Measurements from ENCODE around the gene CARD14. TPM values are rescaled to one million over a fixed set of nuclear protein-coding genes. Genes with fewer than 3 reads are reported as not detected.

Gene CARD14
- polyA plus RNA-seq, 6 donors from 2014 or later: not detected

- peaks cover 11 to 24% of the 10 kb centered on the region in 2 donors for H3K36me3 Mint-ChIP-seq
- DNase-seq: peak; percentile 50
- no peaks in the 10 kb centered on the region for H3K9me3 Mint-ChIP-seq
- H3K27me3 Mint-ChIP-seq: peaks cover 0 to 9% (median 7%) of the 10 kb centered on the region in 3 donors
- peaks cover 21 to 28% (median 26%) of the 10 kb centered on the region in 3 donors for H3K4me1 Mint-ChIP-seq
- peak within 1 kb of the TSS; percentile 90 to 98 (median 94) for H3K4me3 Mint-ChIP-seq
- H3K27ac Mint-ChIP-seq: peak within 1 kb of the TSS; percentile 93 to 100 (median 98)
- peak; percentile 45 to 51 for ATAC-seq (ENCODE audit: low read depth in 2 of 2)
Observed at GRCh38 chr17:80220054-80220735, 50.4 kb downstream of the CARD14 start, which contains the start of the genes SGSH and SLC26A11. Gene SGSH (minus strand): TSS chr17:80220333. CDS start chr17:80220313, 20 bp downstream. Gene SLC26A11 (plus strand): TSS chr17:80220427. CDS start chr17:80221561, 1,134 bp downstream.

GRCh38 chr17:80220736-80221215 lies 50.9 kb downstream of the CARD14 start:
- peak in 1 of 2 donors; percentile 1 for ATAC-seq (ENCODE audit: low read depth in 2 of 2)
- H3K27me3 Mint-ChIP-seq: peaks cover 0 to 9% (median 7%) of the 10 kb centered on the region in 3 donors
- DNase-seq: no peak
- no peaks in the 10 kb centered on the region for H3K9me3 Mint-ChIP-seq
- peak overlapping the region in 4 of 6 donors; percentile 74 to 92 (median 82) for H3K27ac Mint-ChIP-seq
- H3K36me3 Mint-ChIP-seq: peaks cover 11 to 24% of the 10 kb centered on the region in 2 donors
- H3K4me3 Mint-ChIP-seq: peak overlapping the region; percentile 79 to 98 (median 88)
- H3K4me1 Mint-ChIP-seq: peaks cover 21 to 28% (median 26%) of the 10 kb centered on the region in 3 donors

- ATAC-seq (ENCODE audit: low read depth in 2 of 2) (no peak), DNase-seq (no peak)
- Mint-ChIP-seq H3K36me3 (peaks cover 7 to 17% of the 10 kb centered on the region in 2 donors), H3K9me3 (no peaks in the 10 kb centered on the region), H3K4me3 (peak overlapping the region; percentile 79 to 98 (median 88)), H3K27me3 (peaks cover 0 to 9% (median 7%) of the 10 kb centered on the region in 3 donors), H3K4me1 (peaks cover 21 to 28% (median 22%) of the 10 kb centered on the region in 3 donors), H3K27ac (peak overlapping the region in 3 of 6 donors; percentile 74 to 92 (median 89))
Observed at GRCh38 chr17:80221351-80222105, 51.7 kb downstream of the CARD14 start.

GRCh38 chr17:80222376-80223141 lies 52.7 kb downstream of the CARD14 start:
- H3K27me3 Mint-ChIP-seq: peaks cover 0 to 9% (median 7%) of the 10 kb centered on the region in 3 donors
- peaks cover 19 to 24% (median 21%) of the 10 kb centered on the region in 3 donors for H3K4me1 Mint-ChIP-seq
- H3K4me3 Mint-ChIP-seq: peak overlapping the region in 6 of 8 donors; percentile 28 to 90 (median 60)
- peak overlapping the region in 5 of 6 donors; percentile 36 to 91 (median 70) for H3K27ac Mint-ChIP-seq
- H3K9me3 Mint-ChIP-seq: no peaks in the 10 kb centered on the region
- ATAC-seq (ENCODE audit: low read depth in 2 of 2): no peak
- H3K36me3 Mint-ChIP-seq: peaks cover 3 to 10% of the 10 kb centered on the region in 2 donors
- DNase-seq: no peak

GRCh38 chr17:80223142-80223815 lies 53.4 kb downstream of the CARD14 start:
- Mint-ChIP-seq H3K4me1 (peaks cover 17 to 21% (median 18%) of the 10 kb centered on the region in 3 donors), H3K4me3 (peak overlapping the region in 4 of 8 donors; percentile 48 to 90 (median 76)), H3K9me3 (no peaks in the 10 kb centered on the region), H3K27me3 (peaks cover 0 to 9% (median 7%) of the 10 kb centered on the region in 3 donors), H3K36me3 (peaks cover 0 to 8% of the 10 kb centered on the region in 2 donors), H3K27ac (peak overlapping the region in 4 of 6 donors; percentile 49 to 82 (median 64))
- ATAC-seq (ENCODE audit: low read depth in 2 of 2) (no peak), DNase-seq (no peak)

- H3K27ac Mint-ChIP-seq: peak overlapping the region in 2 of 6 donors; percentile 26 to 79
- peak overlapping the region in 1 of 8 donors; percentile 90 for H3K4me3 Mint-ChIP-seq
- H3K36me3 Mint-ChIP-seq: peaks cover 0 to 8% of the 10 kb centered on the region in 2 donors
- DNase-seq (no peak), ATAC-seq (ENCODE audit: low read depth in 2 of 2) (no peak)
- H3K4me1 Mint-ChIP-seq: peaks cover 12 to 21% (median 13%) of the 10 kb centered on the region in 3 donors
- peaks cover 0 to 3% (median 0%) of the 10 kb centered on the region in 7 donors for H3K9me3 Mint-ChIP-seq
- H3K27me3 Mint-ChIP-seq: peaks cover 0 to 9% (median 7%) of the 10 kb centered on the region in 3 donors
Observed at GRCh38 chr17:80223838-80224497, 54.1 kb downstream of the CARD14 start.

GRCh38 chr17:80224683-80225082 lies 54.9 kb downstream of the CARD14 start:
- DNase-seq: no peak
- Mint-ChIP-seq H3K27ac (no peak overlapping the region), H3K27me3 (peaks cover 0 to 9% (median 7%) of the 10 kb centered on the region in 3 donors), H3K4me3 (no peak overlapping the region), H3K4me1 (peaks cover 4 to 15% (median 8%) of the 10 kb centered on the region in 3 donors), H3K9me3 (peaks cover 0 to 3% (median 0%) of the 10 kb centered on the region in 7 donors), H3K36me3 (peaks cover 0 to 8% of the 10 kb centered on the region in 2 donors)
- ATAC-seq (ENCODE audit: low read depth in 2 of 2): no peak

GRCh38 chr17:80225230-80225629 lies 55.4 kb downstream of the CARD14 start:
- peak overlapping the region in 2 of 6 donors; percentile 49 to 54 for H3K27ac Mint-ChIP-seq
- peaks cover 0 to 9% (median 7%) of the 10 kb centered on the region in 3 donors for H3K27me3 Mint-ChIP-seq
- peaks cover 0 to 8% of the 10 kb centered on the region in 2 donors for H3K36me3 Mint-ChIP-seq
- H3K4me3 Mint-ChIP-seq: no peak overlapping the region
- H3K4me1 Mint-ChIP-seq: peaks cover 2 to 11% (median 5%) of the 10 kb centered on the region in 3 donors
- peaks cover 0 to 3% (median 0%) of the 10 kb centered on the region in 7 donors for H3K9me3 Mint-ChIP-seq
- ATAC-seq (ENCODE audit: low read depth in 2 of 2) (no peak), DNase-seq (no peak)

- peaks cover 0 to 11% (median 8%) of the 10 kb centered on the region in 7 donors for H3K9me3 Mint-ChIP-seq
- no peak overlapping the region for H3K27ac Mint-ChIP-seq
- DNase-seq (no peak), ATAC-seq (ENCODE audit: low read depth in 2 of 2) (no peak)
- H3K27me3 Mint-ChIP-seq: peaks cover 0 to 9% (median 7%) of the 10 kb centered on the region in 3 donors
- H3K4me1 Mint-ChIP-seq: peaks cover 0 to 11% (median 5%) of the 10 kb centered on the region in 3 donors
- no peak overlapping the region for H3K4me3 Mint-ChIP-seq
- H3K36me3 Mint-ChIP-seq: peaks cover 3 to 9% of the 10 kb centered on the region in 2 donors
Observed at GRCh38 chr17:80227156-80227555, 57.3 kb downstream of the CARD14 start.

GRCh38 chr17:80227666-80228065 lies 57.8 kb downstream of the CARD14 start:
- H3K27me3 Mint-ChIP-seq: peaks cover 0 to 9% (median 7%) of the 10 kb centered on the region in 3 donors
- DNase-seq (no peak), ATAC-seq (ENCODE audit: low read depth in 2 of 2) (no peak)
- H3K27ac Mint-ChIP-seq: no peak overlapping the region
- H3K4me3 Mint-ChIP-seq: no peak overlapping the region
- H3K9me3 Mint-ChIP-seq: peaks cover 3 to 16% (median 13%) of the 10 kb centered on the region in 7 donors
- H3K4me1 Mint-ChIP-seq: peaks cover 0 to 8% (median 5%) of the 10 kb centered on the region in 3 donors
- peaks cover 3 to 14% of the 10 kb centered on the region in 2 donors for H3K36me3 Mint-ChIP-seq

- ATAC-seq (ENCODE audit: low read depth in 2 of 2) (no peak), DNase-seq (no peak)
- Mint-ChIP-seq H3K9me3 (peaks cover 5 to 22% (median 19%) of the 10 kb centered on the region in 7 donors), H3K4me3 (peak overlapping the region in 2 of 8 donors; percentile 12 to 24), H3K4me1 (peaks cover 0 to 5% (median under 1%) of the 10 kb centered on the region in 3 donors), H3K27ac (peak overlapping the region in 1 of 6 donors; percentile 90), H3K36me3 (peaks cover 3 to 21% of the 10 kb centered on the region in 2 donors), H3K27me3 (peaks cover 0 to 9% (median under 1%) of the 10 kb centered on the region in 3 donors)
Observed at GRCh38 chr17:80228477-80228876, 58.6 kb downstream of the CARD14 start.
